K562 treated with DMSO at 1 percent for 24 hours (cell line): ENCODE results near the gene TSPAN10. TPM values are rescaled to one million over a fixed set of nuclear protein-coding genes. Genes with fewer than 3 reads are reported as not detected.

Experiments
- total RNA-seq: library from RNA; unstranded; fragments of 300-600 nt; gene quantifications from 2 replicates; pipeline ENCODE4 v1.2.3, GENCODE V29; 2022; ENCODE audit warnings: low read depth; ENCODE audit not compliant: insufficient read depth

Gene TSPAN10
- 0.95 and 1.4 TPM in 2 replicates for total RNA-seq

DNA sequence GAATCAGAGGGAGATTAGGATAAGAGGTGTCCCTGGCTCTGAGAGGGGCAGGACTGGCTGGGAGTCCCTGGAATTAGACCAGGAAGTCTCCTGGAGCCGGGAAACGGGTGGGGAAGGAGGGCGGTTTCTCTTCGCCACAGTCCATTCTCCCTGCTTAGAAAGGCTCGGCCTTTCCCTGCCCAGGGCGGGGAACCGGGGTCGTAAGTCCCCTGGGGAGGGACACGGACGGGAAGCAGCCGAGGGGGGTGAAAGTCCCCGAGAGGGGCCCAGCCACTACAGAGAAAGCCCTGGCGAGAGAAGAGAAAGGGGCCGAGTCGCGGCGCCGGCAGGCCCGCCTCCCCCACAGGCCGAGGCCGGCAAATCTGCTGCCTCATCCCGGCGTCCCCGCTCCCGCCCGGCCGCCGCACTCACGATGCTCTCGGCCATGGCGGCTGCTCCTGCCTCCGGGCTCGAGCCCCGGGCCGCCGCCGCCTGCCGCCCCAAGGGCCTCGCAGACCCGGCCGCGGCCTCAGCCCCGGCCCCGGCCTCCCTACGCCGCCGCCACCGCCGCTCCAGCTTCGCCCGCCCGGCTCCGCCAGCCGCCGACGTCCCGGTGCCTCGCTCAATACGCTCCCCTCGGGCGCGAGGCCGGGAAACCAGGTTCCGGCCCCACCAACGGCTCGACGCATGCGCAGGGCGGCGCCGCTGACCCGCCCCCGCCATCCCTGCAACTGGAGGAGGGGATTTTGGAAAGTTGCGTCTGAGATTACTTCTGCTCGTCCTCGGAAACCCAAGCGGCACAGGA, at the start of gene TSPAN10, which contains the start of gene NPLOC4:
Gene TSPAN10, plus strand, starts transcription at position 692 of the 784 bp plus-strand sequence. CDS start 5,217 bp downstream, outside the sequence.
Gene NPLOC4, minus strand, starts transcription at position 608 of the 784 bp plus-strand sequence. Its CDS starts 182 bp downstream, at position 426.

DNA sequence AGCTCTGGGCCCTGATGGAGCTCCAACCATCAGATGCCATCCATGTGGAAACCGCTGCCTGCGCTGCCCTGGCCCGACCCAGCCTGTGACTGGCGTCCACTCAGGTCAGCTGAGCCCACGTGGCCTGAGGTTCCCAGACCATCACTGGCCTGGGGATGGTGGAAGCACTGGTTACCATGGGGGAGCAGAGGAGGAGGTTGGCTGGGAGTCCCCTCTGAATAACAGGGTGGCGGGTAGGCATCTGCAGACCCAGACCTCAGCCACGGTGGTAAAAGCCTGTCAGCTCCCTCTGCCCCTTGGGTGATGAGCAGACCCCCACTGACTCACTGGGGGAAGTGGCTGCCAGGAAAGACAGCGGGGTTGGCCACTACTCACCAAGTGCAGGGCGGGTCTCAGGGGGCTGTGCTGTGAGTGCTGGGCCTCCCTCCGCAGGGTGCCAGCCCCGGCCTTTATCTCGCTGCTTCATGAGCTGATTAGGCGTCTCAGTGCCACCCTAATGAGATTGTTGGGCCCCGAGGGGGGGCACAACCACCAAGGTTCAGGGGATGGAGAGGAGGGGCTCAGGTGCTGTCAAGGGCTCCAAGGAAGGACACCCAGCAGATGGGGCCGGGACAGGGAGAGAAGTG, 19.2 kb downstream of the TSPAN10 start, which contains the start of gene PDE6G:
Gene PDE6G, minus strand, starts transcription at position 425 of the 626 bp plus-strand sequence. CDS start 3,237 bp downstream, outside the sequence.

DNA sequence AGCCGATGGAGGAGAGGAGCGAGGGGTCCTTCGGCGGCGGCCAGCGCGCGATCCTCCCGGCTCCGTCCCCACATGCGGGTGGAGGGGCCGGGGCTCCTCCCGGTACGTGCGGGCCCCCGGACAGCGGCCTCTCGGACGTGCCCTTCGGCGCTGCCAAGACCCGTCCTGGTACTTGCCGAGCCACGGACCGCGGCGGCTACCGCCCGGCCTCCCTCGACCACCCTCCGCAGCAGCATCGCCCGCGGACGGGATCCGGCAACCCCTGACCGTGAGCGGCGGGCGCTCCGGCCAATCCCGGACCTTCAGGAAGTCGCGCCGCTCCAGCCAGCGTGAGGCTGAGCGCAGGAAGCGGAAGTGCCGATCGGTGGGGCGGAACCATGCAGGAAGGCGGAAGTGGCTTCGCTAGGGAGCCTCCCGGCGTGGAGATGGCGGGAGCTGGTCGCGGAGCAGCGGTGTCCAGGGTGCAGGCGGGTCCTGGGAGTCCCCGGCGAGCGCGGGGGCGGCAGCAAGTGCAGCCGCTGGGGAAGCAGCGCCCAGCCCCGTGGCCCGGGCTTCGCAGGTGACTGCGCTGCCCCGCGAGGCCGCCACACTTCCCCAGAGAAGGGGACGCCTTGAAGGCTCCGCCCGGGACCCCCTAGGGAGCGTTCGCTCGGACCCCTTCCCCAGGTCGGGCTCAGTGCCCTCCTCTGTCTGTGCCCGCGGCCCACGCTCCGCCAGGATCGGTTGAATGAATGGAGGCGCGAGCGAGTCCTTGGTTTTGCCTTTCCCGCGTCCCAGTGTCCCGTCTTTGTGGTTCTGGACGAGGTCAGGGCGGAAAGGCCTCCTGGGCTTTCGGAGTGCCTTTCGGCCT, 29.6 kb downstream of the TSPAN10 start, which contains the start of the genes CCDC137 and OXLD1:
Gene CCDC137, plus strand, starts transcription at position 396 of the 850 bp plus-strand sequence. Its CDS starts 30 bp downstream, at position 426.
Gene OXLD1, minus strand, starts transcription at position 264 of the 850 bp plus-strand sequence. Its CDS starts 28 bp downstream, at position 236.

DNA sequence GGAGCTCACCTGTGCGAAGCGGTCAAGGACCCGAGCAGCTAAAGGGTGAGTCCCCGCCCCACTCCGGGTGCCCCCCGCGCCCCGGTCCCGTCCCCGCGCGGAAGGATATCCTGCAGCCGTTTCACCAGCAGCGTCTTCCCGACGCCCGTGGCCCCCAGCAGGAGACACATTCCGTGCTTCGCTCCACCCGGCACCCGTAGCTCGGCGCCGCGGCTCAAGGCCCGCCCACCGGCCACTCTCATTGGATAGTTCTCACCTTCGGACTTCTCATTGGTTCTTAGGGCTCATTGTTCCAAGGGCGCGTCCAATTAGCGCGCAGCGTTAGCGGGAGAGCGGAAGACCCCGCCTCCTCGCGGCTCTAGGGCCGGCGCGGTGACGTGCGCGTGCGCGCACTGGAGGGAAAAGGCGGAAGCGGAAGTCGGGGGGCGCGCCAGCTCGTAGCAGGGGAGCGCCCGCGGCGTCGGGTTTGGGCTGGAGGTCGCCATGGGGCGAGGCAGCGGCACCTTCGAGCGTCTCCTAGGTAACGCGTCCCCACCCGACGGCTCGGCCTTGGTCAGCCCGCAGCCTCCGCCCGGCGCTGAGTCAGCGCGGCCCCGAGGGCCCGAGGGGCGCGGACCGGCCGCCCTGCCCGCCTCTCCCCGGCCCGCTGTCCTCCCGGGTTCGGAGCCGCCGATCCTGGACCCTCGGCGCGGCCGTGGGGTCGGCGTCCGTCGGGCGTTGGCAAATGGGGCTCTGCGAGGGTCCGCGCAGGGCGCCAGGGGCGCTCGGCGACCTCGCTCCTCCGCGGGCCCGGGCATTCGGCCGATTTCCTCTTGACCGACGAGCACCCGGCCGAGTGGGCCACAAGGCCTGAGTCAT, 46.8 kb downstream of the TSPAN10 start, which contains the start of the genes ARL16 and HGS:
Gene ARL16, minus strand, starts transcription at position 214 of the 858 bp plus-strand sequence. Its CDS starts 44 bp downstream, at position 170.
Gene HGS, plus strand, starts transcription at position 428 of the 858 bp plus-strand sequence. Its CDS starts 56 bp downstream, at position 484.

Other genes starting within 250 kb of the TSPAN10 start
- gene BAHCC1, start 241.7 kb upstream of the TSPAN10 start, total RNA-seq: 7.7 and 8.3 TPM in 2 replicates
- gene ACTG1, start 124.4 kb upstream of the TSPAN10 start, total RNA-seq: 1,611 and 1,834 TPM in 2 replicates
- gene FSCN2, start 108.8 kb upstream of the TSPAN10 start, total RNA-seq: 0.32 TPM in 1 of 2 replicates, not detected in the other
- gene FAAP100, start 84.8 kb upstream of the TSPAN10 start, total RNA-seq: 25.2 and 31.7 TPM in 2 replicates
- gene NPLOC4, start 84 bp upstream of the TSPAN10 start, total RNA-seq: 121 and 124 TPM in 2 replicates
- not detected in 2 replicates for gene PDE6G, start 19.3 kb downstream of the TSPAN10 start, total RNA-seq
- gene OXLD1, start 29.4 kb downstream of the TSPAN10 start, total RNA-seq: 131 and 152 TPM in 2 replicates
- gene CCDC137, start 29.5 kb downstream of the TSPAN10 start, total RNA-seq: 38.7 and 44.1 TPM in 2 replicates
- gene ARL16, start 46.6 kb downstream of the TSPAN10 start, total RNA-seq: 23.5 and 24.0 TPM in 2 replicates
- gene HGS, start 46.8 kb downstream of the TSPAN10 start, total RNA-seq: 113 and 135 TPM in 2 replicates
- 103 and 127 TPM in 2 replicates for gene MRPL12, start 66.2 kb downstream of the TSPAN10 start, total RNA-seq
- 86.5 and 86.6 TPM in 2 replicates for gene SLC25A10, start 75.1 kb downstream of the TSPAN10 start, total RNA-seq
- gene GCGR, start 167.0 kb downstream of the TSPAN10 start, total RNA-seq: not detected in 2 replicates
- gene MCRIP1, start 196.1 kb downstream of the TSPAN10 start, total RNA-seq: 252 and 259 TPM in 2 replicates
- 1.0 TPM in 1 of 2 replicates, not detected in the other for gene PPP1R27, start 197.9 kb downstream of the TSPAN10 start, total RNA-seq
- 656 and 712 TPM in 2 replicates for gene P4HB, start 223.3 kb downstream of the TSPAN10 start, total RNA-seq
- gene ARHGDIA, start 234.1 kb downstream of the TSPAN10 start, total RNA-seq: 324 and 357 TPM in 2 replicates